A172 (cell line): ENCODE data around the gene COPG1. TPM values are rescaled to one million over a fixed set of nuclear protein-coding genes. Genes with fewer than 3 reads are reported as not detected.

Source experiments
- total RNA-seq: library from RNA; depleted of rRNA; stranded (reverse); fragments of >200 nt; shearing (Covaris generic); gene quantifications from 2 replicates; pipeline ENCODE4 v1.2.3, GENCODE V29; 2014; rRNA removed

The COPG1 gene
- total RNA-seq, 1 experiment from 2014 or later = 296 TPM

Other genes with a start within 250 kb of the COPG1 start
- 0.22 and 0.29 TPM in 2 replicates for gene EFCC1, start 248.3 kb upstream of the COPG1 start, total RNA-seq
- not detected in 2 replicates for gene GP9, start 188.8 kb upstream of the COPG1 start, total RNA-seq
- gene RAB43, start 127.8 kb upstream of the COPG1 start, total RNA-seq = 19.8 and 25.3 TPM in 2 replicates
- 98.6 and 120 TPM in 2 replicates for gene ISY1, start 88.5 kb upstream of the COPG1 start, total RNA-seq
- 543 and 605 TPM in 2 replicates for gene CNBP, start 65.7 kb upstream of the COPG1 start, total RNA-seq
- 97.1 and 121 TPM in 2 replicates for gene HMCES, start 29.3 kb downstream of the COPG1 start, total RNA-seq
- 0.05 and 0.10 TPM in 2 replicates for gene EFCAB12, start 179.0 kb downstream of the COPG1 start, total RNA-seq
- gene MBD4, start 190.3 kb downstream of the COPG1 start, total RNA-seq = 63.0 and 63.3 TPM in 2 replicates
- 21.5 and 22.3 TPM in 2 replicates for gene IFT122, start 190.6 kb downstream of the COPG1 start, total RNA-seq